ENCODE measurements around the gene CDK5RAP2.

Gene CDK5RAP2

DNA sequence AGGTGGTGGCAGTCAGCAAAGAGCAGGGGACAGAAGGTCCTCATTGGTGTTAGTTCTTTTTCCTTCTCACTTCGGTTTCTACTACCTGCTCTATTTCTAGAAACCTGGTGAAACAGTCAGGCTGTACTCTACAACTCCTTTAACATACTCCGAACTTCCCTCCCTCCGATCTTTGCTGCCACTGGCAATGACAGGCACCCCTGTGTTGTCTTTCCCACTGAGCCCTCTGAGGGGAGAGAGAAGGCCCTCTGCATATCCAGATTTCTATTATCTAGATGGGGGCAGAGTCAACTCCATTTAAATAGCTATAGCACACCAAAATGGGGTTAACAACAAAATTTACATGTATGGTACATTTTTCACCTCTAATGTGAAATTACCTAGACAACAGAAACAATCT, 123.7 kb downstream of the CDK5RAP2 start:
- H3K4me3 ChIP-seq (ENCODE audit: low read length): no peak overlapping the region
- DNase-seq (ENCODE audit: low read depth): no peak
- TF ChIP-seq CTCF (IDR thresholded peaks at IDR 0.05; ENCODE audit: insufficient read depth, low read depth, low read length, missing control alignments): no peak

DNA sequence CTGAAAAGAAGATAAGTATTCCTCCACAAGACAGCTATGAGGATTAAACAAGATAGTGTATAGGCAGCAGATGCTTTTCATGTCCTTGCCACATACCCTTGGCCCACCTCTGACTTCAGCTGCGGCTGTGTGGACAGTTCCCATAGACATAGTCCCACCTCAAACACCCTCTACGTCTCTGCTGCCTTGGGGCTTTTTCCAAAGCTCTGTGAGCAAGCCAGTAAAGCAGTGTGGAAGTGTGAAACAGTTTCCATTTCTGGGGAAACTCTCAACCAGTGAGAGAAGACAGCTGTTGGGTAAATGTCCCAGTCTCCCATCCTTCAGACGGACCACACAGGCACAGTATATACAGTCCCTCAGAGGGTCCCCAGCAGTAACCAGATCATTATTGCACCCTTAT, 125.5 kb downstream of the CDK5RAP2 start:
- DNase-seq (ENCODE audit: low read depth): no peak
- no peak for TF ChIP-seq CTCF (IDR thresholded peaks at IDR 0.05; ENCODE audit: insufficient read depth, low read depth, low read length, missing control alignments)
- H3K4me3 ChIP-seq (ENCODE audit: low read length): no peak overlapping the region

GRCh38 chr9:120453792-120454191, 126.2 kb downstream of the CDK5RAP2 start:
- DNase-seq (ENCODE audit: low read depth): no peak
- TF ChIP-seq CTCF (IDR thresholded peaks at IDR 0.05; ENCODE audit: insufficient read depth, low read depth, low read length, missing control alignments): no peak
- no peak overlapping the region for H3K4me3 ChIP-seq (ENCODE audit: low read length)

DNA sequence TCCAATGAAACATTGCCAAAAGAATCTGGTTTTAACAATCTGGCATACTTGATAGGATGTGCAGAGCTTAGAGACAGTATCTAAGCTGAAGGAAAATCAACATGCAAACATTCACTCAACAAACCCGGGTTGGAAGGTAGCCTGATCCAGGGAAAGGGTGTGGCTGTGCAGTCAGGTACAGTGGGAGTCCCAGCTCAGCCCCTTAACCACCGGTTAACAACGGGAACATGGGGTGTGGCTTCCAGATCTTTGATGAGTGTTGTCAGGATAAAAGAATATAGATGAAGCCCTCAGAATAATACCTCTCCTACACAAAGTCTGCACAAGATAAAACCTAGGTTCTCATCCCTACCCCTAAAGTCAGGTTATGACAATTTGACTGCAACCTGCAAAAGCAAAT, 127.3 kb downstream of the CDK5RAP2 start:
- H3K4me3 ChIP-seq (ENCODE audit: low read length): no peak overlapping the region
- TF ChIP-seq CTCF (IDR thresholded peaks at IDR 0.05; ENCODE audit: insufficient read depth, low read depth, low read length, missing control alignments): no peak
- DNase-seq (ENCODE audit: low read depth): no peak

- no peak for TF ChIP-seq CTCF (IDR thresholded peaks at IDR 0.05; ENCODE audit: insufficient read depth, low read depth, low read length, missing control alignments)
- no peak for DNase-seq (ENCODE audit: low read depth)
- no peak overlapping the region for H3K4me3 ChIP-seq (ENCODE audit: low read length)
Observed at GRCh38 chr9:120450916-120451315, 129.1 kb downstream of the CDK5RAP2 start.

DNA sequence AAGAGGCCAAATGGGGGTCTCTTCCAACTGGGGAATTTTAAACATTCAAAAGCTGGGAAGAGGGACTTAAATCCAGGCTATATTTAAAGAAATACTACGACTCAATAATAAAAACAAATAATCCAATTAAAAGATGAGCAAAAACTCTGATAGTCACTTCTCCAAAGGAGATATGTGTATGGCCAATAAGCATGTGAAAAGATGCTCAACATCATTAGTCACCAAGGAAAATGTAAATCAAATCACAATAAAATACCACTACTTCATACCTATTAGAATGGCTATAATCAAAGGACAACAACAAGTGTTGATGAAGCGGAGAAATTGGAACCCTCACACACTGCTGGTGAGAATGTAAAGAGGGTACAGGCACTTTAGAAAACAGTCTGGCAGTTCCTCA, 130.4 kb downstream of the CDK5RAP2 start:
- DNase-seq (ENCODE audit: low read depth): no peak
- no peak for TF ChIP-seq CTCF (IDR thresholded peaks at IDR 0.05; ENCODE audit: insufficient read depth, low read depth, low read length, missing control alignments)
- no peak overlapping the region for H3K4me3 ChIP-seq (ENCODE audit: low read length)

- no peak overlapping the region for H3K4me3 ChIP-seq (ENCODE audit: low read length)
- DNase-seq (ENCODE audit: low read depth): no peak
- no peak for TF ChIP-seq CTCF (IDR thresholded peaks at IDR 0.05; ENCODE audit: insufficient read depth, low read depth, low read length, missing control alignments)
Observed at GRCh38 chr9:120447959-120448500, 131.9 kb downstream of the CDK5RAP2 start.

Measured in epithelial cell of esophagus (primary cell).